Fibroblast of the conjunctiva (primary cell): ENCODE measurements around the gene KRT6B.

Experiments
- DNase-seq: peaks from one replicate; pipeline ENCODE4 v3.0.0-alpha.2; 2010; ENCODE audit warnings: low read depth

Gene KRT6B

GRCh38 chr12:52436000-52436827 lies 15.7 kb downstream of the KRT6B start:
- DNase-seq: no peak

- no peak for DNase-seq
These were observed 16.3 kb downstream of the KRT6B start for GRCh38 chr12:52435659-52435999.

- DNase-seq: no peak
These were observed 17.0 kb downstream of the KRT6B start for GRCh38 chr12:52434760-52435530.

GRCh38 chr12:52434081-52434733 lies 17.7 kb downstream of the KRT6B start, which contains the start of gene KRT75:
Gene KRT75, minus strand, starts transcription at chr12:52434371. Its CDS starts 67 bp downstream, at chr12:52434304.
- no peak for DNase-seq

GRCh38 chr12:52433501-52434080 lies 18.4 kb downstream of the KRT6B start:
- no peak for DNase-seq

- DNase-seq: no peak
These were observed 19.3 kb downstream of the KRT6B start for GRCh38 chr12:52432559-52433207.

GRCh38 chr12:52428121-52428520 lies 23.8 kb downstream of the KRT6B start:
- DNase-seq: no peak

- DNase-seq: no peak
These were observed 24.9 kb downstream of the KRT6B start for GRCh38 chr12:52427083-52427482.

GRCh38 chr12:52426034-52426433 lies 25.9 kb downstream of the KRT6B start:
- DNase-seq: no peak

GRCh38 chr12:52425466-52425865 lies 26.5 kb downstream of the KRT6B start:
- DNase-seq: no peak

- no peak for DNase-seq
These were observed 28.1 kb downstream of the KRT6B start for GRCh38 chr12:52423661-52424500.

- DNase-seq: no peak
These were observed 28.9 kb downstream of the KRT6B start for GRCh38 chr12:52423035-52423434.

- DNase-seq: no peak
These were observed 32.3 kb downstream of the KRT6B start for GRCh38 chr12:52419656-52420055.

- no peak for DNase-seq
These were observed 33.3 kb downstream of the KRT6B start for GRCh38 chr12:52418576-52419110.

GRCh38 chr12:52417740-52418139 lies 34.2 kb downstream of the KRT6B start:
- DNase-seq: no peak

- no peak for DNase-seq
These were observed 35.2 kb downstream of the KRT6B start for GRCh38 chr12:52416795-52417194.

GRCh38 chr12:52415870-52416750 lies 35.8 kb downstream of the KRT6B start:
- peak; percentile 47 for DNase-seq

- no peak for DNase-seq
These were observed 37.0 kb downstream of the KRT6B start for GRCh38 chr12:52414936-52415335.

- DNase-seq: no peak
These were observed 38.1 kb downstream of the KRT6B start for GRCh38 chr12:52413782-52414345.
